WTC11 (cell line): ENCODE data around the gene AGPAT4. TPM values are rescaled to one million over a fixed set of nuclear protein-coding genes. Genes with fewer than 3 reads are reported as not detected.

ENCODE experiments used
- ATAC-seq: fragments of 200-7000 bp; cut with Tn5 transposase; 2 replicates; pipeline ENCODE4 v1.10.0; 2021; ENCODE audit warnings: mild to moderate bottlenecking, moderate library complexity
- CTCF ChIA-PET: fragments of 300-600 bp; sonication (Branson Sonifier 250); formaldehyde crosslinking; loops from one replicate; lab custom pipeline; 2021; ENCODE audit warnings: antibody characterized with exemption; lab: Charles Lee
- POLR2A ChIA-PET: fragments of 350-600 bp; sonication (Branson Sonifier 250); formaldehyde crosslinking; loops from one replicate; lab custom pipeline; 2021; ENCODE audit warnings: antibody characterized with exemption; lab: Charles Lee
- DNase-seq: peaks from one replicate; pipeline ENCODE4 v3.0.0; 2021; ENCODE audit warnings: low spot score
- H3K27ac Mint-ChIP-seq: 2 replicates; pipeline ENCODE4 v1.8.0; 2021; ENCODE audit warnings: mixed read lengths
- H3K27me3 Mint-ChIP-seq: 2 replicates; pipeline ENCODE4 v1.8.0; 2021; ENCODE audit warnings: low read depth, mild to moderate bottlenecking, moderate library complexity, mixed read lengths
- H3K36me3 Mint-ChIP-seq: 2 replicates; pipeline ENCODE4 v1.8.0; 2021; ENCODE audit warnings: mixed read lengths
- H3K4me1 Mint-ChIP-seq: 2 replicates; pipeline ENCODE4 v1.8.0; 2022; ENCODE audit warnings: mixed read lengths
- H3K4me3 Mint-ChIP-seq: 2 replicates; pipeline ENCODE4 v1.8.0; 2021; ENCODE audit warnings: mild to moderate bottlenecking, moderate library complexity, mixed read lengths
- H3K9me3 Mint-ChIP-seq: 2 replicates; pipeline ENCODE4 v1.8.0; 2021; ENCODE audit warnings: mixed read lengths
- ATF1 ChIP-seq: sonication (generic); formaldehyde crosslinking; IDR thresholded peaks from 2 replicates; pipeline ENCODE4 v1.8.1; 2023; ENCODE audit warnings: mild to moderate bottlenecking, moderate library complexity, missing genetic modification reagents
- CBFB ChIP-seq: sonication (generic); formaldehyde crosslinking; IDR thresholded peaks from 2 replicates; pipeline ENCODE4 v1.8.1; 2022; ENCODE audit warnings: mild to moderate bottlenecking, low read depth, missing genetic modification reagents
- IRF2 ChIP-seq: sonication (generic); formaldehyde crosslinking; IDR thresholded peaks from 2 replicates; pipeline ENCODE4 v1.8.0; 2022; ENCODE audit warnings: low read depth, missing genetic modification reagents, borderline replicate concordance
- RELA ChIP-seq: sonication (generic); formaldehyde crosslinking; IDR thresholded peaks from 2 replicates; pipeline ENCODE4 v1.8.1; 2022; ENCODE audit warnings: missing genetic modification reagents, mild to moderate bottlenecking, borderline replicate concordance
- RORB ChIP-seq: fragments of 250-450 bp; sonication (Bioruptor Pico); IDR thresholded peaks from 2 replicates; pipeline ENCODE4 v1.9.0; 2021; ENCODE audit warnings: mild to moderate bottlenecking
- SOX15 ChIP-seq: fragments of 250-450 bp; sonication (Bioruptor Pico); IDR thresholded peaks from 2 replicates; pipeline ENCODE4 v1.9.0; 2021; ENCODE audit warnings: mild to moderate bottlenecking
- ZNF138 ChIP-seq: sonication (generic); formaldehyde crosslinking; conservative IDR thresholded peaks from 2 replicates; pipeline ENCODE4 v1.8.1; 2022; ENCODE audit warnings: mild to moderate bottlenecking, moderate library complexity, missing genetic modification reagents
- ZNF219 ChIP-seq: sonication (generic); formaldehyde crosslinking; IDR thresholded peaks from 2 replicates; pipeline ENCODE4 v1.8.0; 2023; ENCODE audit warnings: missing genetic modification reagents, mild to moderate bottlenecking, borderline replicate concordance
- ZNF396 ChIP-seq: fragments of 250-450 bp; sonication (Bioruptor Pico); IDR thresholded peaks from 2 replicates; pipeline ENCODE4 v1.8.0; 2021; ENCODE audit warnings: mild to moderate bottlenecking, moderate library complexity, borderline replicate concordance
- total RNA-seq: library from RNA; stranded (reverse); gene quantifications from 3 replicates; pipeline ENCODE4 v1.2.3, GENCODE V29; 2021
- TF ChIP-seq, protein P1 (sequence below): sonication (generic); formaldehyde crosslinking; IDR thresholded peaks from 2 replicates; pipeline ENCODE4 v1.8.1; 2022; ENCODE audit warnings: low read depth, missing genetic modification reagents, borderline replicate concordance
- TF ChIP-seq, protein P2 (sequence below): sonication (generic); formaldehyde crosslinking; IDR thresholded peaks from 2 replicates; pipeline ENCODE4 v1.8.1; 2023; ENCODE audit warnings: mild to moderate bottlenecking, missing genetic modification reagents, borderline replicate concordance
- TF ChIP-seq, protein P3 (sequence below): sonication (generic); formaldehyde crosslinking; IDR thresholded peaks from 2 replicates; pipeline ENCODE4 v1.8.1; 2022; ENCODE audit warnings: missing genetic modification reagents, borderline replicate concordance
- TF ChIP-seq, protein P4 (sequence below): sonication (generic); formaldehyde crosslinking; IDR thresholded peaks from 2 replicates; pipeline ENCODE4 v1.8.1; 2023; ENCODE audit warnings: mild to moderate bottlenecking, missing genetic modification reagents, moderate library complexity
- TF ChIP-seq, protein P5 (sequence below): sonication (generic); formaldehyde crosslinking; IDR thresholded peaks from 2 replicates; pipeline ENCODE4 v1.8.1; 2023; ENCODE audit warnings: mild to moderate bottlenecking, missing genetic modification reagents
- TF ChIP-seq, protein P6 (sequence below): sonication (generic); formaldehyde crosslinking; conservative IDR thresholded peaks from 2 replicates; pipeline ENCODE4 v1.8.1; 2023; ENCODE audit warnings: mild to moderate bottlenecking, low read depth, missing genetic modification reagents, moderate library complexity
- TF ChIP-seq, protein P7 (sequence below): sonication (generic); formaldehyde crosslinking; IDR thresholded peaks from 2 replicates; pipeline ENCODE4 v1.8.1; 2023; ENCODE audit warnings: mild to moderate bottlenecking, missing genetic modification reagents, moderate library complexity

AGPAT4 gene
- total RNA-seq, 1 experiment from 2014 or later, result 19.7 TPM

DNA sequence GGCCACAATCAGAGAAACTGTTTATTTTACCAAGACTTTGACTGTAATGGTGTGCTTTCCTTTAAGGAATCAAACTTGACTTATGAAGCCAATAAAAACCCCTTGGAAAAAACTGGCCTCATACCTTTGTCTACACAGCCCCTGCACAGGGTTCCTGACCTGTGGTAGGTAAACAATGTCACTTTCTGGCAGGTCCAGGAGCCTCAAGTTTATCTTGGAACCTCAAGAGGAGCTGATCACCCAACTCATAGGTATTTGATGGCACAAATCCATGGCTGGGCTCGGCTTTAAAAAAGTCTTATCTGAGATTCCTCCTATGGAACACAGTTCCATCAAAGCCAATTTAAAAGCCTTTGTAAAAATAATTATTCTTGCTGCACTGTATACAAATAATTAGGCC lies 61.0 kb downstream of the AGPAT4 start:
- Mint-ChIP-seq H3K4me1 (no peaks in the 10 kb centered on the region), H3K36me3 (peaks cover 94% of the 10 kb centered on the region), H3K4me3 (no peak overlapping the region), H3K27me3 (no peaks in the 10 kb centered on the region), H3K9me3 (peaks cover 88% of the 10 kb centered on the region), H3K27ac (no peak overlapping the region)
- ChIA-PET POLR2A (no interaction called here), CTCF (no interaction called here)
- DNase-seq (no peak), ATAC-seq (no peak)
- TF ChIP-seq ATF1, result no peak

DNA sequence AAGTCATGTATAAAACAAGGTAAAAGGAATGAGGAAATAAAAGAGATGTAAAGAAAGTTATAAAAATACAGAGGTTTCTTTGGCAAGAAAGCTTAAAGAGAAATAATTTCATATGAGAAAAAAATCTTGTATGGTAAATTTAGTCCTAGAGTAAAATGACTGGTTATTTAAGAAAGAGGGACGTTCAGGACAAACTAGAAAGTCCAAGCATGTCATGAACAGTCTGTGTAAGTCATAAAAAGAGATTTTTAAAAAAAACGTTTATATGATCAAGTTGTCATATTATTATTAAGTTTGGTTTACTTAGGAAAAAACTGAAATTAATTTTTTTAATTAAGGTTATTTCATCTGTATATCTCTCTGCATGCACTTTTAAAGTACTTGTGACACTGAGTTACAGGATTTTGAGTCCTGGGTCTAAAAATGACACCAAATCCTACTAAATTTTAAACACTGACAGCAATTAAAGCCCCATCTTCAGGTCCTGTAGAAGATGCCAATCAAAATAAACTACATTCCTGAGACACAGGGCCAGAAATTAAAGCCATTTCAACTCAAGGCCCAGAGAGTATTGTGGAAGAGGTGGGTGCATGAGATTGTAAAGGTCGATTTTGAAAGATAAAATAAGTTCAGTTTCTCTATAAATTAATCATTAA lies 62.4 kb downstream of the AGPAT4 start:
- Mint-ChIP-seq H3K4me1 (peaks cover 2% of the 10 kb centered on the region; the same call in 1 of the 2 replicates), H3K4me3 (no peak overlapping the region), H3K27me3 (no peaks in the 10 kb centered on the region), H3K36me3 (peaks cover 90% of the 10 kb centered on the region), H3K27ac (no peak overlapping the region), H3K9me3 (peaks cover 88% of the 10 kb centered on the region)
- DNase-seq (no peak), ATAC-seq (no peak)
- POLR2A ChIA-PET, result interaction anchor here (0.6 kb wide), 1 partner anchor 49 kb away, joined by 3 read pairs; no protein-coding TSS in a partner anchor
- TF ChIP-seq, protein P1, sequence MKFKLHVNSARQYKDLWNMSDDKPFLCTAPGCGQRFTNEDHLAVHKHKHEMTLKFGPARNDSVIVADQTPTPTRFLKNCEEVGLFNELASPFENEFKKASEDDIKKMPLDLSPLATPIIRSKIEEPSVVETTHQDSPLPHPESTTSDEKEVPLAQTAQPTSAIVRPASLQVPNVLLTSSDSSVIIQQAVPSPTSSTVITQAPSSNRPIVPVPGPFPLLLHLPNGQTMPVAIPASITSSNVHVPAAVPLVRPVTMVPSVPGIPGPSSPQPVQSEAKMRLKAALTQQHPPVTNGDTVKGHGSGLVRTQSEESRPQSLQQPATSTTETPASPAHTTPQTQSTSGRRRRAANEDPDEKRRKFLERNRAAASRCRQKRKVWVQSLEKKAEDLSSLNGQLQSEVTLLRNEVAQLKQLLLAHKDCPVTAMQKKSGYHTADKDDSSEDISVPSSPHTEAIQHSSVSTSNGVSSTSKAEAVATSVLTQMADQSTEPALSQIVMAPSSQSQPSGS, result no peak
- TF ChIP-seq, protein P2, sequence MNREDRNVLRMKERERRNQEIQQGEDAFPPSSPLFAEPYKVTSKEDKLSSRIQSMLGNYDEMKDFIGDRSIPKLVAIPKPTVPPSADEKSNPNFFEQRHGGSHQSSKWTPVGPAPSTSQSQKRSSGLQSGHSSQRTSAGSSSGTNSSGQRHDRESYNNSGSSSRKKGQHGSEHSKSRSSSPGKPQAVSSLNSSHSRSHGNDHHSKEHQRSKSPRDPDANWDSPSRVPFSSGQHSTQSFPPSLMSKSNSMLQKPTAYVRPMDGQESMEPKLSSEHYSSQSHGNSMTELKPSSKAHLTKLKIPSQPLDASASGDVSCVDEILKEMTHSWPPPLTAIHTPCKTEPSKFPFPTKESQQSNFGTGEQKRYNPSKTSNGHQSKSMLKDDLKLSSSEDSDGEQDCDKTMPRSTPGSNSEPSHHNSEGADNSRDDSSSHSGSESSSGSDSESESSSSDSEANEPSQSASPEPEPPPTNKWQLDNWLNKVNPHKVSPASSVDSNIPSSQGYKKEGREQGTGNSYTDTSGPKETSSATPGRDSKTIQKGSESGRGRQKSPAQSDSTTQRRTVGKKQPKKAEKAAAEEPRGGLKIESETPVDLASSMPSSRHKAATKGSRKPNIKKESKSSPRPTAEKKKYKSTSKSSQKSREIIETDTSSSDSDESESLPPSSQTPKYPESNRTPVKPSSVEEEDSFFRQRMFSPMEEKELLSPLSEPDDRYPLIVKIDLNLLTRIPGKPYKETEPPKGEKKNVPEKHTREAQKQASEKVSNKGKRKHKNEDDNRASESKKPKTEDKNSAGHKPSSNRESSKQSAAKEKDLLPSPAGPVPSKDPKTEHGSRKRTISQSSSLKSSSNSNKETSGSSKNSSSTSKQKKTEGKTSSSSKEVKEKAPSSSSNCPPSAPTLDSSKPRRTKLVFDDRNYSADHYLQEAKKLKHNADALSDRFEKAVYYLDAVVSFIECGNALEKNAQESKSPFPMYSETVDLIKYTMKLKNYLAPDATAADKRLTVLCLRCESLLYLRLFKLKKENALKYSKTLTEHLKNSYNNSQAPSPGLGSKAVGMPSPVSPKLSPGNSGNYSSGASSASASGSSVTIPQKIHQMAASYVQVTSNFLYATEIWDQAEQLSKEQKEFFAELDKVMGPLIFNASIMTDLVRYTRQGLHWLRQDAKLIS, result no peak
- TF ChIP-seq, protein P3, sequence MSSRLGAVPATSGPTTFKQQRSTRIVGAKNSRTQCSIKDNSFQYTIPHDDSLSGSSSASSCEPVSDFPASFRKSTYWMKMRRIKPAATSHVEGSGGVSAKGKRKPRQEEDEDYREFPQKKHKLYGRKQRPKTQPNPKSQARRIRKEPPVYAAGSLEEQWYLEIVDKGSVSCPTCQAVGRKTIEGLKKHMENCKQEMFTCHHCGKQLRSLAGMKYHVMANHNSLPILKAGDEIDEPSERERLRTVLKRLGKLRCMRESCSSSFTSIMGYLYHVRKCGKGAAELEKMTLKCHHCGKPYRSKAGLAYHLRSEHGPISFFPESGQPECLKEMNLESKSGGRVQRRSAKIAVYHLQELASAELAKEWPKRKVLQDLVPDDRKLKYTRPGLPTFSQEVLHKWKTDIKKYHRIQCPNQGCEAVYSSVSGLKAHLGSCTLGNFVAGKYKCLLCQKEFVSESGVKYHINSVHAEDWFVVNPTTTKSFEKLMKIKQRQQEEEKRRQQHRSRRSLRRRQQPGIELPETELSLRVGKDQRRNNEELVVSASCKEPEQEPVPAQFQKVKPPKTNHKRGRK, result no peak
- TF ChIP-seq ZNF138 (CRISPR knock-in tag) (no peak), ZNF219 (CRISPR knock-in tag) (no peak), RORB (CRISPR knock-in tag) (no peak), SOX15 (CRISPR knock-in tag) (no peak), CBFB (CRISPR knock-in tag) (no peak), IRF2 (CRISPR knock-in tag) (no peak), RELA (no peak), ZNF396 (CRISPR knock-in tag) (no peak)
- TF ChIP-seq, protein P4, sequence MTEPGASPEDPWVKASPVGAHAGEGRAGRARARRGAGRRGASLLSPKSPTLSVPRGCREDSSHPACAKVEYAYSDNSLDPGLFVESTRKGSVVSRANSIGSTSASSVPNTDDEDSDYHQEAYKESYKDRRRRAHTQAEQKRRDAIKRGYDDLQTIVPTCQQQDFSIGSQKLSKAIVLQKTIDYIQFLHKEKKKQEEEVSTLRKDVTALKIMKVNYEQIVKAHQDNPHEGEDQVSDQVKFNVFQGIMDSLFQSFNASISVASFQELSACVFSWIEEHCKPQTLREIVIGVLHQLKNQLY (CRISPR knock-in tag), result no peak
- TF ChIP-seq, protein P5, sequence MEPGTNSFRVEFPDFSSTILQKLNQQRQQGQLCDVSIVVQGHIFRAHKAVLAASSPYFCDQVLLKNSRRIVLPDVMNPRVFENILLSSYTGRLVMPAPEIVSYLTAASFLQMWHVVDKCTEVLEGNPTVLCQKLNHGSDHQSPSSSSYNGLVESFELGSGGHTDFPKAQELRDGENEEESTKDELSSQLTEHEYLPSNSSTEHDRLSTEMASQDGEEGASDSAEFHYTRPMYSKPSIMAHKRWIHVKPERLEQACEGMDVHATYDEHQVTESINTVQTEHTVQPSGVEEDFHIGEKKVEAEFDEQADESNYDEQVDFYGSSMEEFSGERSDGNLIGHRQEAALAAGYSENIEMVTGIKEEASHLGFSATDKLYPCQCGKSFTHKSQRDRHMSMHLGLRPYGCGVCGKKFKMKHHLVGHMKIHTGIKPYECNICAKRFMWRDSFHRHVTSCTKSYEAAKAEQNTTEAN (CRISPR knock-in tag), result no peak
- TF ChIP-seq, protein P6, sequence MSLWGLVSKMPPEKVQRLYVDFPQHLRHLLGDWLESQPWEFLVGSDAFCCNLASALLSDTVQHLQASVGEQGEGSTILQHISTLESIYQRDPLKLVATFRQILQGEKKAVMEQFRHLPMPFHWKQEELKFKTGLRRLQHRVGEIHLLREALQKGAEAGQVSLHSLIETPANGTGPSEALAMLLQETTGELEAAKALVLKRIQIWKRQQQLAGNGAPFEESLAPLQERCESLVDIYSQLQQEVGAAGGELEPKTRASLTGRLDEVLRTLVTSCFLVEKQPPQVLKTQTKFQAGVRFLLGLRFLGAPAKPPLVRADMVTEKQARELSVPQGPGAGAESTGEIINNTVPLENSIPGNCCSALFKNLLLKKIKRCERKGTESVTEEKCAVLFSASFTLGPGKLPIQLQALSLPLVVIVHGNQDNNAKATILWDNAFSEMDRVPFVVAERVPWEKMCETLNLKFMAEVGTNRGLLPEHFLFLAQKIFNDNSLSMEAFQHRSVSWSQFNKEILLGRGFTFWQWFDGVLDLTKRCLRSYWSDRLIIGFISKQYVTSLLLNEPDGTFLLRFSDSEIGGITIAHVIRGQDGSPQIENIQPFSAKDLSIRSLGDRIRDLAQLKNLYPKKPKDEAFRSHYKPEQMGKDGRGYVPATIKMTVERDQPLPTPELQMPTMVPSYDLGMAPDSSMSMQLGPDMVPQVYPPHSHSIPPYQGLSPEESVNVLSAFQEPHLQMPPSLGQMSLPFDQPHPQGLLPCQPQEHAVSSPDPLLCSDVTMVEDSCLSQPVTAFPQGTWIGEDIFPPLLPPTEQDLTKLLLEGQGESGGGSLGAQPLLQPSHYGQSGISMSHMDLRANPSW (CRISPR knock-in tag), result no peak
- TF ChIP-seq, protein P7, sequence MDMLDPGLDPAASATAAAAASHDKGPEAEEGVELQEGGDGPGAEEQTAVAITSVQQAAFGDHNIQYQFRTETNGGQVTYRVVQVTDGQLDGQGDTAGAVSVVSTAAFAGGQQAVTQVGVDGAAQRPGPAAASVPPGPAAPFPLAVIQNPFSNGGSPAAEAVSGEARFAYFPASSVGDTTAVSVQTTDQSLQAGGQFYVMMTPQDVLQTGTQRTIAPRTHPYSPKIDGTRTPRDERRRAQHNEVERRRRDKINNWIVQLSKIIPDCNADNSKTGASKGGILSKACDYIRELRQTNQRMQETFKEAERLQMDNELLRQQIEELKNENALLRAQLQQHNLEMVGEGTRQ (CRISPR knock-in tag), result no peak
- CTCF ChIA-PET, result no interaction called here
